A673 (cell line): ENCODE data around the gene SNX24.

Source experiments
- EZH2 ChIP-seq: fragments of 200-600 bp; sonication (generic); IDR thresholded peaks from 2 replicates; pipeline ENCODE4 v1.6.1; 2017; ENCODE audit warnings: borderline replicate concordance, low read depth, mild to moderate bottlenecking, mixed read lengths, antibody characterized with exemption, low read length; ENCODE audit not compliant: poor library complexity, severe bottlenecking
- TF ChIP-seq, protein P1 (sequence below): fragments of 300-800, 200-600 bp; sonication (generic); conservative IDR thresholded peaks from 2 replicates; pipeline ENCODE4 v1.5.1; 2017; ENCODE audit warnings: low read depth, mild to moderate bottlenecking, antibody characterized with exemption, low read length, moderate library complexity, mixed read lengths

DNA sequence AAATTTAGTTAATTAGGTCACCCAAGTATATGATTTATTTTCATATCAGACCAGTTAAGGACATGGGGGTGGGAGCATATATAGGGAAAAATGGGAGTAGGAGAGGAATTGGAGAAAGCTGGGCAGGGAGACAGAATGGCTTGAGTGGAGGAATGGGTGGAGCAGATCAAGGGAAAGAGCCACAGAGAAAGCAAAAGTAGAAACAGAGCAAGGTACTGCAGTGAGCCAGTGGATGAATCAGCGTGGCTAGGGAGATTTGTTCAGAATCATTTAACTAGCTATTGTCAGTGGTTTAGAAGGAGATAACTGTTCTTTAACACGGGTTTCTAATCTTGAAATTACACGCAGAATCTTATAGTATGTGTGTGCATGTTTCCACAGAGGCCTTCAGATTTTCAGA is 37.4 kb downstream of the SNX24 start:
- TF ChIP-seq, protein P1, sequence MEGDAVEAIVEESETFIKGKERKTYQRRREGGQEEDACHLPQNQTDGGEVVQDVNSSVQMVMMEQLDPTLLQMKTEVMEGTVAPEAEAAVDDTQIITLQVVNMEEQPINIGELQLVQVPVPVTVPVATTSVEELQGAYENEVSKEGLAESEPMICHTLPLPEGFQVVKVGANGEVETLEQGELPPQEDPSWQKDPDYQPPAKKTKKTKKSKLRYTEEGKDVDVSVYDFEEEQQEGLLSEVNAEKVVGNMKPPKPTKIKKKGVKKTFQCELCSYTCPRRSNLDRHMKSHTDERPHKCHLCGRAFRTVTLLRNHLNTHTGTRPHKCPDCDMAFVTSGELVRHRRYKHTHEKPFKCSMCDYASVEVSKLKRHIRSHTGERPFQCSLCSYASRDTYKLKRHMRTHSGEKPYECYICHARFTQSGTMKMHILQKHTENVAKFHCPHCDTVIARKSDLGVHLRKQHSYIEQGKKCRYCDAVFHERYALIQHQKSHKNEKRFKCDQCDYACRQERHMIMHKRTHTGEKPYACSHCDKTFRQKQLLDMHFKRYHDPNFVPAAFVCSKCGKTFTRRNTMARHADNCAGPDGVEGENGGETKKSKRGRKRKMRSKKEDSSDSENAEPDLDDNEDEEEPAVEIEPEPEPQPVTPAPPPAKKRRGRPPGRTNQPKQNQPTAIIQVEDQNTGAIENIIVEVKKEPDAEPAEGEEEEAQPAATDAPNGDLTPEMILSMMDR, result no peak
- TF ChIP-seq EZH2, result no peak
